ENCODE measurements around the gene SETD7.

SETD7 gene

DNA sequence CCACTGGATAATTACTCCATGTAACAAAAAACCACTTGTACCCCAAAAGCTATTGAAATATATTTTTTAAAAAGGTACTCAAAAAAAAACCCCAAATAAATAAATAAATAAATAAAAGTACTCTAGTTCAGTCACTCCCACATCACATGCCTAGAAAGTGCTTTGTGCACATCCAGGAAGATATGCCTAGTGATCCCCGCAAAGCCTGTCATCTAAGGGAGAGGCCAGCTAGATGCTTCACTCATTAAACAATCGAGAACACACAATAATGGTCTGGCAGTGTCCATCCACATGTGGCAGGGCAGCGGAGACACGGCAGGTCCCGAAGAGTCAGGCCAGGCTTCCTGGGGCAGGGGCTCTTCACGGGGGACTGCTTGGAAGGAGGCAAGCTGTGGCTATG, 54.5 kb downstream of the SETD7 start:
- no peak for TF ChIP-seq FOXP2 (optimal IDR thresholded peaks at IDR 0.05; ENCODE audit: borderline replicate concordance, extremely low read depth, extremely low read length, insufficient read depth)
- TF ChIP-seq, protein P1, sequence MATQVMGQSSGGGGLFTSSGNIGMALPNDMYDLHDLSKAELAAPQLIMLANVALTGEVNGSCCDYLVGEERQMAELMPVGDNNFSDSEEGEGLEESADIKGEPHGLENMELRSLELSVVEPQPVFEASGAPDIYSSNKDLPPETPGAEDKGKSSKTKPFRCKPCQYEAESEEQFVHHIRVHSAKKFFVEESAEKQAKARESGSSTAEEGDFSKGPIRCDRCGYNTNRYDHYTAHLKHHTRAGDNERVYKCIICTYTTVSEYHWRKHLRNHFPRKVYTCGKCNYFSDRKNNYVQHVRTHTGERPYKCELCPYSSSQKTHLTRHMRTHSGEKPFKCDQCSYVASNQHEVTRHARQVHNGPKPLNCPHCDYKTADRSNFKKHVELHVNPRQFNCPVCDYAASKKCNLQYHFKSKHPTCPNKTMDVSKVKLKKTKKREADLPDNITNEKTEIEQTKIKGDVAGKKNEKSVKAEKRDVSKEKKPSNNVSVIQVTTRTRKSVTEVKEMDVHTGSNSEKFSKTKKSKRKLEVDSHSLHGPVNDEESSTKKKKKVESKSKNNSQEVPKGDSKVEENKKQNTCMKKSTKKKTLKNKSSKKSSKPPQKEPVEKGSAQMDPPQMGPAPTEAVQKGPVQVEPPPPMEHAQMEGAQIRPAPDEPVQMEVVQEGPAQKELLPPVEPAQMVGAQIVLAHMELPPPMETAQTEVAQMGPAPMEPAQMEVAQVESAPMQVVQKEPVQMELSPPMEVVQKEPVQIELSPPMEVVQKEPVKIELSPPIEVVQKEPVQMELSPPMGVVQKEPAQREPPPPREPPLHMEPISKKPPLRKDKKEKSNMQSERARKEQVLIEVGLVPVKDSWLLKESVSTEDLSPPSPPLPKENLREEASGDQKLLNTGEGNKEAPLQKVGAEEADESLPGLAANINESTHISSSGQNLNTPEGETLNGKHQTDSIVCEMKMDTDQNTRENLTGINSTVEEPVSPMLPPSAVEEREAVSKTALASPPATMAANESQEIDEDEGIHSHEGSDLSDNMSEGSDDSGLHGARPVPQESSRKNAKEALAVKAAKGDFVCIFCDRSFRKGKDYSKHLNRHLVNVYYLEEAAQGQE (IDR thresholded peaks at IDR 0.05; ENCODE audit: insufficient read depth in 1 of 2, low read depth in 2 of 2, low read length in 2 of 2) = no peak
- no peak for TF ChIP-seq TAF1 (IDR thresholded peaks at IDR 0.05; ENCODE audit: borderline replicate concordance, insufficient read depth, low read length)
- TF ChIP-seq SIN3A (IDR thresholded peaks at IDR 0.05; ENCODE audit: borderline replicate concordance, insufficient read depth, low read length) = no peak
- TF ChIP-seq POLR2AphosphoS5 (IDR thresholded peaks at IDR 0.05; ENCODE audit: low read depth, low read length) = no peak

DNA sequence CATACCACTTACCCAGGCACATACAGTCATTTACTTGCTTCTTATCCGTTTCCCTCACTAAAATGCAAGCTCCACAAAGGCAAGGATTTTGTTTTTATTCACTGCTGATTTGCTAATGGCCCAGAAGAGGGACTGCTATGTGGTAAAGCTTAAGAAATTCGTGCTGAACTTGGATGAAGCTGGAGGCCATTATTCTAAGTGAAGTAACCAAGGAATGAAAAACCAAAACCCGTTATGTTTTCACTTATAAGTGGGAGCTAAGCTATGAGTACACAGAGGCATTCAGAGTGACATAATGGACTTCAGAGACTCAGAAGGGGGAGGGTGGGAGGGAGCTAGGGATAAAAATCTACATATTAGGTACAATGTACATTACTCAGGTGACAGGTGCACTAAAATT, 54.9 kb downstream of the SETD7 start:
- no peak for TF ChIP-seq FOXP2 (optimal IDR thresholded peaks at IDR 0.05; ENCODE audit: borderline replicate concordance, extremely low read depth, extremely low read length, insufficient read depth)
- TF ChIP-seq POLR2AphosphoS5 (IDR thresholded peaks at IDR 0.05; ENCODE audit: low read depth, low read length) = no peak
- TF ChIP-seq TAF1 (IDR thresholded peaks at IDR 0.05; ENCODE audit: borderline replicate concordance, insufficient read depth, low read length) = no peak
- TF ChIP-seq, protein P1 (IDR thresholded peaks at IDR 0.05; ENCODE audit: insufficient read depth in 1 of 2, low read depth in 2 of 2, low read length in 2 of 2) = no peak
- no peak for TF ChIP-seq SIN3A (IDR thresholded peaks at IDR 0.05; ENCODE audit: borderline replicate concordance, insufficient read depth, low read length)

DNA sequence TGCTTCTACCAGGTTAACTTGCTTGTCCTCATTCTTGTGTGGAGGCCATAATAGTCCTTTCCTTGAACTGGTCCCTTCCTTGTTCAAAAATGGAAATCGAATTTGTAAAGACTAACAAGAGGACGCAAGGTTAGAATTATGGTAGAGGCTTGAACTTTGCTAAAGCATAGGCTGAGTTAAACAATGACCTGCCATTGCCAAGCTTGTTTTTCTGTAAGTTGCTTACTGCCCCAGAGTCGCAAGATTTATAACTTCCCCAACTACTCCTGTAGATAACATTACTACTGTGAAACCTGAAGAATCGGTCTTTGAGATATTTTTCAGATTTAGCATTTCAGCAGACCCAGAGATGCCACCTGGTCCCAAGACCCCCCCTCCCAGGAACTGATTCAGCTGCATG, 56.8 kb downstream of the SETD7 start:
- TF ChIP-seq FOXP2 (optimal IDR thresholded peaks at IDR 0.05; ENCODE audit: borderline replicate concordance, extremely low read depth, extremely low read length, insufficient read depth) (no peak), TAF1 (IDR thresholded peaks at IDR 0.05; ENCODE audit: borderline replicate concordance, insufficient read depth, low read length) (no peak), SIN3A (IDR thresholded peaks at IDR 0.05; ENCODE audit: borderline replicate concordance, insufficient read depth, low read length) (no peak), POLR2AphosphoS5 (IDR thresholded peaks at IDR 0.05; ENCODE audit: low read depth, low read length) (no peak)
- TF ChIP-seq, protein P1 (IDR thresholded peaks at IDR 0.05; ENCODE audit: insufficient read depth in 1 of 2, low read depth in 2 of 2, low read length in 2 of 2) = no peak

DNA sequence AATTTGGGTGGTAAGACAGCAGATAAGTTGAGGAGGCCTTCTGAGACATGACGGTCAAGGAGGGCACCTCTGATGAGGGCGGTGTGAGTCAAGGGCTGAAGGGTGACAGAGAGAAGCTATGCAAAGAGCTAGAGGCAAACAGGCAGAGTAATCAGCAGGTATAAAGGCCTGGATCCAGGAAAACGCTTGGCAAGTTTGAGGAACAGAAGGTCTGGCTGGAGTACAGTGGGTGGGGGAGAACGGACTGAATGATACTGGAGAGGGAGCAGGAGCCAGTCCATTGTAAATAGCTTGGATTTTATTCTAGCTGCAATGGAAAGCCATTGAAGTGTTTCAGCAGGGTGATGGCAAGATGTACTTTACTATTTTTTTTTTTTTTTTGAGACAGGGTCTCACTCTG, 62.8 kb downstream of the SETD7 start:
- TF ChIP-seq, protein P1 (IDR thresholded peaks at IDR 0.05; ENCODE audit: insufficient read depth in 1 of 2, low read depth in 2 of 2, low read length in 2 of 2) = no peak
- TF ChIP-seq FOXP2 (optimal IDR thresholded peaks at IDR 0.05; ENCODE audit: borderline replicate concordance, extremely low read depth, extremely low read length, insufficient read depth) = no peak
- TF ChIP-seq TAF1 (IDR thresholded peaks at IDR 0.05; ENCODE audit: borderline replicate concordance, insufficient read depth, low read length) = no peak
- TF ChIP-seq SIN3A (IDR thresholded peaks at IDR 0.05; ENCODE audit: borderline replicate concordance, insufficient read depth, low read length) = no peak
- TF ChIP-seq POLR2AphosphoS5 (IDR thresholded peaks at IDR 0.05; ENCODE audit: low read depth, low read length) = no peak

DNA sequence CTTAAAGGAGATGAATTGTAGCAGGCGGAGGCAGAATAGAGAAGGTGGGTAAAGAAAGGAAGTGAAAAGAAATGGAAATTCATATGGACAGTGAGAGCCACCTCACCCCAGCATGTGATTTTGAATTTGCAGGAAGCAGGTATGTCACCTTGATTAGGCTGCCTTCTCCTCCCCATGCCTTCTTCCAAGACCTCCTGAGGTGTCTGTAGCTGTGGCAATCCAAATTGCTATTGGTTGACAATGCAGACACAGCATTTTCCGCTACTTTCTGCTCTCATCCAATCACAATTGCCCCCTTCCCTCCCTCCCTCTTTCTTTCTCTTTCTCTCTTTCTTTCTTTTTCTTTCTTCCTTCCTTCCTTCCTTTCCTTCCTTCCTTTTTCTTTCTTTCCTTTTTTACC, 63.6 kb downstream of the SETD7 start:
- TF ChIP-seq SIN3A (IDR thresholded peaks at IDR 0.05; ENCODE audit: borderline replicate concordance, insufficient read depth, low read length) (no peak), FOXP2 (optimal IDR thresholded peaks at IDR 0.05; ENCODE audit: borderline replicate concordance, extremely low read depth, extremely low read length, insufficient read depth) (no peak), POLR2AphosphoS5 (IDR thresholded peaks at IDR 0.05; ENCODE audit: low read depth, low read length) (no peak), TAF1 (IDR thresholded peaks at IDR 0.05; ENCODE audit: borderline replicate concordance, insufficient read depth, low read length) (no peak)
- TF ChIP-seq, protein P1 (IDR thresholded peaks at IDR 0.05; ENCODE audit: insufficient read depth in 1 of 2, low read depth in 2 of 2, low read length in 2 of 2) = no peak
